SK-N-MC (cell line): ENCODE measurements around the gene OR5W2.
"Not testable (repeated sequence)": the region's sequence is repeated elsewhere in the genome, so short reads cannot be mapped to it uniquely, and the experiment has no call there.

ENCODE experiments used
- DNase-seq: peaks from one replicate; pipeline ENCODE4 v3.0.0-alpha.2; 2011; ENCODE audit warnings: low read depth, low spot score
- H3K27ac ChIP-seq: fragments of 200-600 bp; sonication (generic); 2 replicates; pipeline ENCODE4 v1.5.1; 2016; ENCODE audit warnings: mixed run types
- H3K36me3 ChIP-seq: fragments of 200-600 bp; sonication (generic); 2 replicates; pipeline ENCODE4 v1.6.1; 2017; ENCODE audit warnings: antibody characterized with exemption, low read length, mixed read lengths; ENCODE audit not compliant: insufficient read depth
- H3K4me3 ChIP-seq: fragments of 200-600 bp; sonication (generic); 2 replicates; pipeline ENCODE4 v1.5.1; 2016
- H3K9ac ChIP-seq: fragments of 200-600 bp; sonication (generic); 2 replicates; pipeline ENCODE4 v1.8.0; 2017; ENCODE audit warnings: mixed run types, mixed read lengths; ENCODE audit not compliant: insufficient read length
- H3K9me3 ChIP-seq: fragments of 200-600 bp; sonication (generic); 2 replicates; pipeline ENCODE4 v1.6.1; 2017; ENCODE audit warnings: low read depth, mild to moderate bottlenecking, antibody characterized with exemption, low read length, moderate library complexity, mixed read lengths

The OR5W2 gene

GRCh38 chr11:55867354-55867753 is 47.0 kb downstream of the OR5W2 start:
- not testable (repeated sequence) for DNase-seq, H3K4me3 ChIP-seq, H3K9ac ChIP-seq, H3K27ac ChIP-seq, H3K9me3 ChIP-seq, H3K36me3 ChIP-seq
